Progenitor cell of endocrine pancreas (in vitro differentiated cells): ENCODE data around the gene CSRNP3. TPM values are rescaled to one million over a fixed set of nuclear protein-coding genes. Genes with fewer than 3 reads are reported as not detected.

Experiments used
- DNase-seq: peaks from one replicate; pipeline ENCODE4 v3.0.0; 2021; ENCODE audit warnings: low spot score; ENCODE audit not compliant: unreplicated experiment
- H3K27ac Mint-ChIP-seq: 2 replicates; pipeline ENCODE4 v1.8.0; 2021; ENCODE audit warnings: mild to moderate bottlenecking, moderate library complexity, mixed read lengths
- H3K27me3 Mint-ChIP-seq: 2 replicates; pipeline ENCODE4 v1.8.0; 2021; ENCODE audit warnings: mixed read lengths
- H3K36me3 Mint-ChIP-seq: 2 replicates; pipeline ENCODE4 v1.8.0; 2022; ENCODE audit warnings: mixed read lengths; ENCODE audit not compliant: insufficient read depth
- H3K4me1 Mint-ChIP-seq: 2 replicates; pipeline ENCODE4 v1.8.0; 2021; ENCODE audit warnings: low read depth, mixed read lengths
- H3K4me3 Mint-ChIP-seq: 2 replicates; pipeline ENCODE4 v1.8.0; 2021; ENCODE audit warnings: low read depth, mild to moderate bottlenecking, moderate library complexity, mixed read lengths
- H3K9me3 Mint-ChIP-seq: 2 replicates; pipeline ENCODE4 v1.8.0; 2021; ENCODE audit warnings: low read depth, mixed read lengths
- CTCF ChIP-seq: fragments of 200-600 bp; sonication (generic); IDR thresholded peaks from one replicate; pipeline ENCODE4 v1.5.0; 2021; ENCODE audit warnings: antibody characterized with exemption, mild to moderate bottlenecking; ENCODE audit not compliant: unreplicated experiment
- total RNA-seq: library from RNA; stranded (reverse); gene quantifications from 2 replicates; pipeline ENCODE4 v1.2.1, GENCODE V29; 2021

CSRNP3 gene
- total RNA-seq, 1 donor from 2014 or later = 10.7 TPM

DNA sequence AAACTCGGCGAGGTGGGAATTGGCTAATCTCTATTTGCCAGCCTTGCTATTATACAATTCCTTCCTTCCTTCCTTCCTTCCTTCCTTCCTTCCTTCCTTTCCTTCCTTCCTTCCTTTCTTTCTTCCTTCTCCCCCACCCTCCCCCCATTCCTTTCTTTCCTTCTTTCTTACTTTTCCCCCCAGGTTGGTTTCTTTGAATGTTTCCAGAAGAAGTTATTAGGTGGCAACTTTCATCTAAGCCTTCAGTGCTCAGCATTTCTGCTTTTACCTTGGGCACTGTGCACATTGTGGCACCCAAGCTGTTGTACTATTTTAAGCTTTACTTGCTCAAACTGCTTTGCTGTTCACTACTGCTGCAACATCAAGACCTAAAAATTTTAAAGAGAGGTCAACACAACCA is 17.2 kb upstream of the CSRNP3 start:
- H3K27ac Mint-ChIP-seq = no peak overlapping the region
- H3K4me3 Mint-ChIP-seq = no peak overlapping the region
- H3K36me3 Mint-ChIP-seq = peaks cover 2% of the 10 kb centered on the region
- no peaks in the 10 kb centered on the region for H3K27me3 Mint-ChIP-seq
- peaks cover 4% of the 10 kb centered on the region for H3K9me3 Mint-ChIP-seq
- TF ChIP-seq CTCF = no peak
- DNase-seq = no peak
- no peaks in the 10 kb centered on the region for H3K4me1 Mint-ChIP-seq

- Mint-ChIP-seq H3K9me3 (peaks cover 4% of the 10 kb centered on the region), H3K27ac (no peak overlapping the region), H3K36me3 (peaks cover 2% of the 10 kb centered on the region), H3K4me1 (no peaks in the 10 kb centered on the region), H3K4me3 (no peak overlapping the region), H3K27me3 (no peaks in the 10 kb centered on the region)
- TF ChIP-seq CTCF = no peak
- DNase-seq = no peak
These were observed 15.9 kb upstream of the CSRNP3 start for GRCh38 chr2:165453561-165454094.

GRCh38 chr2:165454905-165455304 is 14.6 kb upstream of the CSRNP3 start:
- DNase-seq = no peak
- Mint-ChIP-seq H3K27me3 (no peaks in the 10 kb centered on the region), H3K27ac (no peak overlapping the region), H3K4me3 (no peak overlapping the region), H3K4me1 (no peaks in the 10 kb centered on the region), H3K36me3 (peaks cover 2% of the 10 kb centered on the region), H3K9me3 (peaks cover 4% of the 10 kb centered on the region)
- TF ChIP-seq CTCF = no peak

GRCh38 chr2:165456027-165456426 is 13.5 kb upstream of the CSRNP3 start:
- Mint-ChIP-seq H3K27ac (no peak overlapping the region), H3K36me3 (peaks cover 2% of the 10 kb centered on the region), H3K27me3 (no peaks in the 10 kb centered on the region), H3K9me3 (peaks cover 4% of the 10 kb centered on the region), H3K4me3 (no peak overlapping the region), H3K4me1 (no peaks in the 10 kb centered on the region)
- TF ChIP-seq CTCF = no peak
- DNase-seq = no peak

DNA sequence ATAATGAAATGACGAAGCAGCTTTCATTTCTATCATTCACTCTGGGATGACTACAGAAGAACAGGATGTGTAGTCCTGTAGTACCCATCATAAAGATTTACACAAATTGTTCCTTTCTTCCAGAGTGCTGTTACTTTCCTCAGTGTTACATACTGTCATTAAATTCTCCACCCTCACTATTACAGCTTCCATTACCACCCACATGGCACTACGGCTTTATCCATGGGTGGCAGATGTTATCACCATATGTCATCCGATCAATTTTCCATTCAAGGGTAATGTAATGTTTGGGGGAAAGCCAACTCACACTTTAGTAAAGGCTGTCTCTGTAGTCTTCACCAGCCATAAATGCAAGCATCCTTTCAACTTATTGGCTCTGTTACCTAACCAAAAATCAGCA is 7.1 kb upstream of the CSRNP3 start:
- Mint-ChIP-seq H3K27ac (no peak overlapping the region), H3K4me1 (no peaks in the 10 kb centered on the region), H3K27me3 (no peaks in the 10 kb centered on the region), H3K36me3 (no peaks in the 10 kb centered on the region), H3K9me3 (no peaks in the 10 kb centered on the region), H3K4me3 (no peak overlapping the region)
- DNase-seq = no peak
- TF ChIP-seq CTCF = no peak
